Right lobe of liver (tissue), 4 donors: ENCODE data around the gene NEU2.

ENCODE experiments used
- CTCF ChIP-seq, 4 donors: fragments of 200-600 bp in 3 of 4; fragments of 450-650 bp in 1 of 4; IDR thresholded peaks; one replicate each; pipeline versions ENCODE4 v1.5.1 to v1.8.0; 2016 to 2022; ENCODE audit warnings: antibody characterized with exemption in 4 of 4, mild to moderate bottlenecking in 2 of 4
- POLR2A ChIP-seq: fragments of 450-650 bp; IDR thresholded peaks from one replicate; pipeline ENCODE4 v1.6.1; 2017; ENCODE audit warnings: antibody characterized with exemption, mild to moderate bottlenecking
- donor health status: DM: no; HTN: no; CAD: no.
- donor health status: DM: no; HTN: no; CAD: no.
- donor health status: DM: no; HTN: yes; CAD: no.

- TF ChIP-seq CTCF (IDR thresholded peaks at IDR 0.05) (no peak), POLR2A (no peak)
Observed at GRCh38 chr2:233015019-233015645, 17.3 kb upstream of the NEU2 start.
